GM12874 (cell line): ENCODE results near the gene RTN4.

ENCODE experiments used
- TF ChIP-seq, protein P1 (sequence below): IDR thresholded peaks from 2 replicates; pipeline ENCODE4 v1.5.1; 2011; ENCODE audit warnings: low read depth, mild to moderate bottlenecking, control low read depth, low read length, moderate library complexity; ENCODE audit not compliant: insufficient read depth

RTN4 gene

DNA sequence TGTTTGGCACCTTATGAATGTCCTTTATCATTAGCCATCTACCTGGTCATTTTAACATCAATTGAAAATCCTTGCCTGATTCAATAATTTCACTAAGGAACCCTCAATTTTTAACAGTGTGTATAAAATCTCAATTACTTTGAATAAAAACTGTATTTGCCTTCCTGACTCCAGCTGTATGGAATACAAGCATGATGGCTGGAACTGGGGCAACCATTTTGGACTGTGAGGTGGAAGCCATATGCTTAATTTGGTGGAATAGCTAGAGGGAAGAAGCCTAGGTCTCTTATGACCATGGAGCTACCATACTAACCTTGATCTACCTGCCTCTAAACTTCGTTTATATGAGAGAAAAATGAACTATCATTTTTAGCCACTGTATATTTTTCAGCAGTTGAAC lies 12.5 kb upstream of the RTN4 start:
- TF ChIP-seq, protein P1, sequence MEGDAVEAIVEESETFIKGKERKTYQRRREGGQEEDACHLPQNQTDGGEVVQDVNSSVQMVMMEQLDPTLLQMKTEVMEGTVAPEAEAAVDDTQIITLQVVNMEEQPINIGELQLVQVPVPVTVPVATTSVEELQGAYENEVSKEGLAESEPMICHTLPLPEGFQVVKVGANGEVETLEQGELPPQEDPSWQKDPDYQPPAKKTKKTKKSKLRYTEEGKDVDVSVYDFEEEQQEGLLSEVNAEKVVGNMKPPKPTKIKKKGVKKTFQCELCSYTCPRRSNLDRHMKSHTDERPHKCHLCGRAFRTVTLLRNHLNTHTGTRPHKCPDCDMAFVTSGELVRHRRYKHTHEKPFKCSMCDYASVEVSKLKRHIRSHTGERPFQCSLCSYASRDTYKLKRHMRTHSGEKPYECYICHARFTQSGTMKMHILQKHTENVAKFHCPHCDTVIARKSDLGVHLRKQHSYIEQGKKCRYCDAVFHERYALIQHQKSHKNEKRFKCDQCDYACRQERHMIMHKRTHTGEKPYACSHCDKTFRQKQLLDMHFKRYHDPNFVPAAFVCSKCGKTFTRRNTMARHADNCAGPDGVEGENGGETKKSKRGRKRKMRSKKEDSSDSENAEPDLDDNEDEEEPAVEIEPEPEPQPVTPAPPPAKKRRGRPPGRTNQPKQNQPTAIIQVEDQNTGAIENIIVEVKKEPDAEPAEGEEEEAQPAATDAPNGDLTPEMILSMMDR, result no peak

GRCh38 chr2:55061523-55062344 lies 11.5 kb upstream of the RTN4 start:
- TF ChIP-seq, protein P1, result no peak

DNA sequence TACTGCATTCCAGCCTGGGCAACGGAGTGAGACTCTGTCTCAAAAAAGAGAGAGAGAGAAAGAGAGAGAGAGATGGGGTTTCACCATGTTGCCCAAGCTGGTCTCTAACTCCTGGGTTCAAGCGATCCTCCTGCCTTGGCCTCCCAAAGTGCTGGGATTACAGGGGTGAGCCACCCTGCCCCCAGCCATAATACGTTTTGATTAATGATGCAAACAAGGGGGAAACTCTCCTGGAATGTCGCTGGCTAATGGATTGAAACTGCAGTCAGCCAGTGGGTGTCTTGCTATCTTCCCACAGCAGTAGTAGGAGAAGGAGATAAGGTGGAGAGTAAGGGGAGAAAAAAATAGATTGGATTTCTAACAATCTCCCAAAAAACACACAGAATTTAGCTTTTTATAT lies 9.5 kb upstream of the RTN4 start:
- TF ChIP-seq, protein P1, result no peak

DNA sequence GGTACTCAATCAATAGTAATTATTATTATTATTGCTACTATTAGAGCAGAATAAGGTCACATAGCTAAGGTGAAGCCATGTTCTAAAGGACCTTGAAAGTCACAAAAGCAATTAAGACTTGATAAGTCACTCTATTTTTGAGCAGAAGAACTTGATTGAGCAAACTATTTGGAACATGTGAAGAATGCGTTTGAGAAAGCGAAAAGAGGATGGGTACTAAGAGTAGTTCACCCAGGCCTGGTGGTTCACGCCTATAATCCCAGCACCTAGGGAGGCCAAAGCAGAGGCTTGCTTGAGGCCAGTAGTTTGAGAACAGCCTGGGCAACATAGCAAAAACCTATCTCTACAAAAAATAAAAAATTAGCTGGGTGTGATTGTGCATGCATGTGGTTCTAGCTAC lies 7.2 kb upstream of the RTN4 start:
- TF ChIP-seq, protein P1, result no peak

DNA sequence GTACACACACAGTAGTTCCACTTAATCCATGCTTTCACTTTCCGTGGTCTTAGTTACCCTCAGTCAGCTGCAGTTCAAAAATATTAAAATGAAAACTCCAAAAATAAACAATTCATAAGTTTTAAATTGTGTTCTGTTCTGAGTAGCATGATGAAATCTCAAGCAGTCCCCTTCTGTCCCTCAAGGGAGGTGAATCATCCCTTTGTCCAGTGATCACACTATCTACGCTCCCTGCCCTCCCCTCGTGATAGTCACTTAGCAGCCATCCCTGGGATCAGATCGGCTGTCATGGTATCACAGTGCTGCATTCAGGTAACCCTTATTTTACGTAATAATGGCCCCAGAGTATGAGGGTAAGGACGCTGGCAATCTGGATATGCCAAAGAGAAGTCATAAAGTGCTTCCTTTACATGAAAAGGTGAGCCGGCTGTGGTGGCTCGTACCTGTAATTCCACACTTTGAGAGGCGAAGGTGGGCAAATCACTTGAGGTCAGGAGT lies 5.8 kb upstream of the RTN4 start:
- TF ChIP-seq, protein P1, result no peak

- TF ChIP-seq, protein P1, result no peak
These were observed 4.0 kb upstream of the RTN4 start for GRCh38 chr2:55054106-55054875.

- TF ChIP-seq, protein P1, result no peak
These were observed 2.1 kb upstream of the RTN4 start for GRCh38 chr2:55052129-55053061.
